GM12878 (cell line): ENCODE results near the gene AKAP13. TPM values are rescaled to one million over a fixed set of nuclear protein-coding genes. Genes with fewer than 3 reads are reported as not detected.

Source experiments
- ATAC-seq: fragments of 200-7000 bp; cut with Tn5 transposase; 3 replicates; pipeline ENCODE4 v1.9.1; 2020; ENCODE audit warnings: mild to moderate bottlenecking, moderate library complexity
- BruUV-seq: library from RNA; stranded (reverse); fragments of 400-500 nt; replicated peaks from 2 replicates; lab custom pipeline; 2021; lab: Mats Ljungman, UMichigan
- CTCF ChIA-PET: fragments of 300-600 bp; sonication (Branson Sonifier 250); formaldehyde crosslinking; extraction: SDS; loops from one replicate; lab custom pipeline; 2021; ENCODE audit warnings: inconsistent platforms; lab: Yijun Ruan, JAX
- POLR2A ChIA-PET: fragments of 350-600 bp; formaldehyde crosslinking; extraction: SDS; loops from one replicate; lab custom pipeline; 2021; ENCODE audit warnings: inconsistent platforms; lab: Charles Lee
- RAD21 ChIA-PET: fragments of 300-600 bp; sonication (Branson Sonifier 250); formaldehyde crosslinking; loops from one replicate; lab custom pipeline; 2023; ENCODE audit warnings: antibody characterized with exemption; ENCODE audit not compliant: unreplicated experiment; lab: Charles Lee
- SMC1A ChIA-PET: fragments of 300-600 bp; sonication (Branson Sonifier 250); formaldehyde crosslinking; loops from one replicate; lab custom pipeline; 2023; ENCODE audit not compliant: unreplicated experiment, uncharacterized antibody; lab: Charles Lee
- DNase-seq: peaks from one replicate; pipeline ENCODE4 v3.0.0-alpha.2; 2011; ENCODE audit warnings: low read depth, low spot score
- FAIRE-seq: peaks from 3 replicates; lab custom pipeline; 2011; peaks lifted over from hg19 to GRCh38; lab: Jason Lieb, UNC
- H2AFZ ChIP-seq: 2 replicates; pipeline ENCODE4 v1.6.0; 2011; ENCODE audit warnings: low read depth, low read length, control low read depth; ENCODE audit not compliant: control insufficient read depth
- H3K27ac ChIP-seq: 2 replicates; pipeline ENCODE4 v1.5.1; 2011; ENCODE audit warnings: control low read depth; ENCODE audit not compliant: control insufficient read depth, insufficient read depth
- H3K27me3 ChIP-seq, 2 experiments: replicated peaks in 1 of 2; 2 replicates each; pipeline versions ENCODE4 v1.6.0 to v1.6.1; 2011; ENCODE audit warnings: low read length in 1 of 2; ENCODE audit not compliant: control insufficient read depth in 2 of 2, insufficient read depth in 2 of 2
- H3K36me3 ChIP-seq, 2 experiments: 2 replicates each; pipeline ENCODE4 v1.5.1; 2011; ENCODE audit warnings: low read length in 1 of 2; ENCODE audit not compliant: control insufficient read depth in 2 of 2, insufficient read depth in 2 of 2
- H3K4me1 ChIP-seq: 2 replicates; pipeline ENCODE4 v1.6.1; 2011; ENCODE audit warnings: mild to moderate bottlenecking, low read length, moderate library complexity, mixed read lengths; ENCODE audit not compliant: control insufficient read depth, insufficient read depth
- H3K4me2 ChIP-seq: 2 replicates; pipeline ENCODE4 v1.6.0; 2011; ENCODE audit warnings: control low read depth; ENCODE audit not compliant: control insufficient read depth, insufficient read depth
- H3K4me3 ChIP-seq: fragments of 200-600 bp; sonication (generic); 2 replicates; pipeline ENCODE4 v1.5.1; 2016
- H3K79me2 ChIP-seq: 2 replicates; pipeline ENCODE4 v1.6.0; 2011; ENCODE audit warnings: low read length; ENCODE audit not compliant: control insufficient read depth, insufficient read depth
- H3K9ac ChIP-seq: 2 replicates; pipeline ENCODE4 v1.8.0; 2011; ENCODE audit warnings: low read length, control low read depth, mixed read lengths; ENCODE audit not compliant: control insufficient read depth, insufficient read depth
- H3K9me3 ChIP-seq: replicated peaks from 3 replicates; pipeline ENCODE4 v1.5.1; 2011; ENCODE audit warnings: mild to moderate bottlenecking, low read length; ENCODE audit not compliant: control insufficient read depth, insufficient read depth
- H4K20me1 ChIP-seq: 2 replicates; pipeline ENCODE4 v1.6.0; 2011; ENCODE audit not compliant: control insufficient read depth, insufficient read depth
- ATF7 ChIP-seq: fragments of 450-650 bp; IDR thresholded peaks from 2 replicates; pipeline ENCODE4 v1.6.1; 2016; ENCODE audit warnings: low read depth, mild to moderate bottlenecking
- CHD4 ChIP-seq: fragments of 200-600 bp; sonication (generic); IDR thresholded peaks from 2 replicates; pipeline ENCODE4 v1.6.1; 2016; ENCODE audit warnings: mild to moderate bottlenecking
- EED ChIP-seq: sonication (generic); IDR thresholded peaks from 2 replicates; pipeline ENCODE4 v1.6.1; 2016; ENCODE audit warnings: antibody characterized with exemption, low read depth
- GATAD2B ChIP-seq: fragments of 450-650 bp; conservative IDR thresholded peaks from 2 replicates; pipeline ENCODE4 v1.6.1; 2017; ENCODE audit warnings: low read depth, mild to moderate bottlenecking, moderate library complexity
- NRF1 ChIP-seq: conservative IDR thresholded peaks from 2 replicates; pipeline ENCODE4 v1.6.1; 2011; ENCODE audit warnings: mild to moderate bottlenecking, low read depth, low read length, improper control_type of control experiment
- POLR2A ChIP-seq: IDR thresholded peaks from 2 replicates; pipeline ENCODE4 v1.6.1; 2011; ENCODE audit warnings: low read depth, mild to moderate bottlenecking, low read length
- RAD21 ChIP-seq: IDR thresholded peaks from 2 replicates; pipeline ENCODE4 v1.6.1; 2011; ENCODE audit warnings: mild to moderate bottlenecking, low read depth, low read length, moderate library complexity; ENCODE audit not compliant: insufficient read depth
- RCOR1 ChIP-seq: conservative IDR thresholded peaks from 2 replicates; pipeline ENCODE4 v1.6.1; 2012; ENCODE audit warnings: low read depth, low read length, improper control_type of control experiment
- SMAD1 ChIP-seq: fragments of 450-650 bp; IDR thresholded peaks from 2 replicates; pipeline ENCODE4 v1.6.1; 2018; ENCODE audit warnings: mild to moderate bottlenecking, low read depth; ENCODE audit not compliant: partially characterized antibody
- SUZ12 ChIP-seq: fragments of 200-600 bp; sonication (generic); IDR thresholded peaks from one replicate; pipeline ENCODE4 v1.6.1; 2018; ENCODE audit warnings: antibody characterized with exemption, mild to moderate bottlenecking; ENCODE audit not compliant: unreplicated experiment
- ZNF274 ChIP-seq: IDR thresholded peaks from one replicate; pipeline ENCODE4 v1.8.0; 2011; ENCODE audit not compliant: insufficient read length, insufficient read depth
- WGBS: methylation state at CpG from one replicate; pipeline ENCODE4 v1.1.6; 2016; ENCODE audit warnings: low lambda C conversion rate; ENCODE audit not compliant: insufficient replicate concordance, insufficient coverage; ENCODE audit errors: missing lambda C conversion rate; 5-methylcytosine and 5-hydroxymethylcytosine counted together
- in situ Hi-C: fragments of 300-500 bp; cut with MboI; formaldehyde crosslinking; loops from 9 replicates; pipeline ENCODE4 v1.14.3; 2018; ENCODE audit warnings: mixed read lengths
- intact Hi-C: fragments of 100-400 bp; cut with micrococcal nuclease; formaldehyde crosslinking; loops from one replicate; pipeline ENCODE4 v1.14.2; 2022; ENCODE audit not compliant: unreplicated experiment
- polyA plus RNA-seq, 11 experiments: library from polyadenylated mRNA; depleted of rRNA in 4 of 11; unstranded in 6 of 11; stranded (reverse) in 5 of 11; fragments of >200 nt; fragmentation: Nextera tagmentation in 4 of 11; fragmentation: Illumina TruSeq in 1 of 11; extraction: Ambion mirVana in 4 of 11; extraction: Trizol in 1 of 11; gene quantifications; 1 replicate in 1 of 11; 2 replicates in 10 of 11; pipeline versions ENCODE4 v1.2.1 to v1.2.3, GENCODE V29; 2011 to 2016; ENCODE audit warnings: inconsistent platforms in 2 of 11, missing spikeins in 2 of 11, low read depth in 1 of 11
- total RNA-seq, 4 experiments: library from RNA; depleted of rRNA in 3 of 4; stranded (reverse); fragments of >200 nt in 3 of 4; fragmentation: Illumina TruSeq in 1 of 4; extraction: Trizol in 1 of 4; gene quantifications; 2 replicates each; pipeline versions ENCODE4 v1.2.1 to v1.2.3, GENCODE V29; 2013 to 2021
- TF ChIP-seq, protein P1 (sequence below): fragments of 450-650 bp; conservative IDR thresholded peaks from 2 replicates; pipeline ENCODE4 v1.6.1; 2017; ENCODE audit warnings: mild to moderate bottlenecking, moderate library complexity
- TF ChIP-seq, protein P2 (sequence below): fragments of 450-650 bp; IDR thresholded peaks from 2 replicates; pipeline ENCODE4 v1.6.1; 2017; ENCODE audit warnings: low read depth, mild to moderate bottlenecking, moderate library complexity

The AKAP13 gene
- total and polyA plus RNA-seq, 10 of the 15 experiments (the other 5 are each of a cell fraction or from before 2014, with no cell fraction given) = 14.4 to 74.9 (median 55.1) TPM

DNA sequence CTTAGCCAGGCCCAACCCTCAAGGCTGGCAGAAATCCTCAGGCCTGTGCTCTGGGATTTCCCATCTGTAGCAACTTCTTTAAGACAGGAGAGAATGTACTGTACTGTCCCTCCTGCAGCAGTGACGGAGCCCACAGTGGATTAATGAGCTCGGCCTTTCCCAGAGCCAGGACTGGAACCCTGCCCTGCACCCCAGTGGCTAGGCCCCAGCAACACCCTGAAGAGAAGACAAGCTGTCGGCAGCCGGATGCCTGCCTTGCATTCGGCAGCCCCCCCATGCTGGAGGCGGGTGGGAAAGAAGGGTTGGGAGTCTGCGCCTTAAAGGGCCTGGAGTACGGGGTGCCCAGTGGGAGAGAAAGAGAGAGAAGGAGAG is 382.3 kb downstream of the AKAP13 start:
- H2AFZ ChIP-seq = no peak overlapping the region
- no peaks in the 10 kb centered on the region for H3K79me2 ChIP-seq
- no peak overlapping the region for H3K4me2 ChIP-seq
- no peaks in the 10 kb centered on the region for H4K20me1 ChIP-seq
- ATAC-seq (no peak), FAIRE-seq (no peak), DNase-seq (no peak)
- intact Hi-C loops = no loop called here
- WGBS = 95% methylated on average over 8 of the region's 8 CpGs
- no peak overlapping the region for H3K4me3 ChIP-seq
- no peak overlapping the region for H3K9ac ChIP-seq
- POLR2A ChIA-PET = no interaction called here
- RAD21 ChIA-PET = no interaction called here
- H3K4me1 ChIP-seq = no peaks in the 10 kb centered on the region
- in situ Hi-C loops = no loop called here
- no peak overlapping the region for H3K27ac ChIP-seq
- CTCF ChIA-PET = no interaction called here
- no TSS peak for BruUV-seq
- no peaks in the 10 kb centered on the region for H3K9me3 ChIP-seq
- no peaks in the 10 kb centered on the region for H3K27me3 ChIP-seq
- SMC1A ChIA-PET = interaction anchor here (0.6 kb wide), 1 partner anchor 1047 kb away, joined by 4 read pairs; no protein-coding TSS in a partner anchor
- TF ChIP-seq, protein P1, sequence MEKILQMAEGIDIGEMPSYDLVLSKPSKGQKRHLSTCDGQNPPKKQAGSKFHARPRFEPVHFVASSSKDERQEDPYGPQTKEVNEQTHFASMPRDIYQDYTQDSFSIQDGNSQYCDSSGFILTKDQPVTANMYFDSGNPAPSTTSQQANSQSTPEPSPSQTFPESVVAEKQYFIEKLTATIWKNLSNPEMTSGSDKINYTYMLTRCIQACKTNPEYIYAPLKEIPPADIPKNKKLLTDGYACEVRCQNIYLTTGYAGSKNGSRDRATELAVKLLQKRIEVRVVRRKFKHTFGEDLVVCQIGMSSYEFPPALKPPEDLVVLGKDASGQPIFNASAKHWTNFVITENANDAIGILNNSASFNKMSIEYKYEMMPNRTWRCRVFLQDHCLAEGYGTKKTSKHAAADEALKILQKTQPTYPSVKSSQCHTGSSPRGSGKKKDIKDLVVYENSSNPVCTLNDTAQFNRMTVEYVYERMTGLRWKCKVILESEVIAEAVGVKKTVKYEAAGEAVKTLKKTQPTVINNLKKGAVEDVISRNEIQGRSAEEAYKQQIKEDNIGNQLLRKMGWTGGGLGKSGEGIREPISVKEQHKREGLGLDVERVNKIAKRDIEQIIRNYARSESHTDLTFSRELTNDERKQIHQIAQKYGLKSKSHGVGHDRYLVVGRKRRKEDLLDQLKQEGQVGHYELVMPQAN = no peak
- TF ChIP-seq SUZ12 = no peak
- TF ChIP-seq GATAD2B = no peak
- TF ChIP-seq CHD4 = no peak
- no peak for TF ChIP-seq ZNF274
- TF ChIP-seq, protein P2, sequence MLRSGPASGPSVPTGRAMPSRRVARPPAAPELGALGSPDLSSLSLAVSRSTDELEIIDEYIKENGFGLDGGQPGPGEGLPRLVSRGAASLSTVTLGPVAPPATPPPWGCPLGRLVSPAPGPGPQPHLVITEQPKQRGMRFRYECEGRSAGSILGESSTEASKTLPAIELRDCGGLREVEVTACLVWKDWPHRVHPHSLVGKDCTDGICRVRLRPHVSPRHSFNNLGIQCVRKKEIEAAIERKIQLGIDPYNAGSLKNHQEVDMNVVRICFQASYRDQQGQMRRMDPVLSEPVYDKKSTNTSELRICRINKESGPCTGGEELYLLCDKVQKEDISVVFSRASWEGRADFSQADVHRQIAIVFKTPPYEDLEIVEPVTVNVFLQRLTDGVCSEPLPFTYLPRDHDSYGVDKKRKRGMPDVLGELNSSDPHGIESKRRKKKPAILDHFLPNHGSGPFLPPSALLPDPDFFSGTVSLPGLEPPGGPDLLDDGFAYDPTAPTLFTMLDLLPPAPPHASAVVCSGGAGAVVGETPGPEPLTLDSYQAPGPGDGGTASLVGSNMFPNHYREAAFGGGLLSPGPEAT = no peak
- no peak for TF ChIP-seq EED
- TF ChIP-seq NRF1 = no peak
- TF ChIP-seq SMAD1 = no peak
- TF ChIP-seq RCOR1 = no peak
- TF ChIP-seq ATF7 = no peak
- no peak for TF ChIP-seq POLR2A
- no peak for TF ChIP-seq RAD21
- no peaks in the 10 kb centered on the region for H3K36me3 ChIP-seq
